ENCODE results near the gene RFC4.

DNA sequence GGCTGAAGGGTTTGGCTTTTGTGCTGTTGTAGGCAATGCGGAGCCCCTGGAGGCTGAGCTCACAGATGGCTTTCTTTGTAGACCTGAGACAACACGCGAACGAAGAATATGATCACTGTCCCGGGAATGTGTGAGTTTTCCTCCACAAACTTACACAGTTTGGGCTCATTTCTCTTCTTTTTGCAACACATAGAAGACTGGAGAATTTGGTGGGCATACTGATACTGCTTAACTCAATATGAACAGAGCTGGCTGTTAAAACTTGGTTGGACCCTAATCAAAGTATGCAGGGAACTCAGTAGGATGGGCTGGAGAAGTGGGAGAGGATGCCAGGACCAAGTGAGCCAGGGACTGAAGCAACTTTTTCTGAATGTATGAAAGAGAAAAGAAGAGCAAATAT, 12.2 kb upstream of the RFC4 start:
- TF ChIP-seq POLR2A (IDR thresholded peaks at IDR 0.05) (no peak), EP300 (IDR thresholded peaks at IDR 0.05) (no peak)
- TF ChIP-seq, protein P1, sequence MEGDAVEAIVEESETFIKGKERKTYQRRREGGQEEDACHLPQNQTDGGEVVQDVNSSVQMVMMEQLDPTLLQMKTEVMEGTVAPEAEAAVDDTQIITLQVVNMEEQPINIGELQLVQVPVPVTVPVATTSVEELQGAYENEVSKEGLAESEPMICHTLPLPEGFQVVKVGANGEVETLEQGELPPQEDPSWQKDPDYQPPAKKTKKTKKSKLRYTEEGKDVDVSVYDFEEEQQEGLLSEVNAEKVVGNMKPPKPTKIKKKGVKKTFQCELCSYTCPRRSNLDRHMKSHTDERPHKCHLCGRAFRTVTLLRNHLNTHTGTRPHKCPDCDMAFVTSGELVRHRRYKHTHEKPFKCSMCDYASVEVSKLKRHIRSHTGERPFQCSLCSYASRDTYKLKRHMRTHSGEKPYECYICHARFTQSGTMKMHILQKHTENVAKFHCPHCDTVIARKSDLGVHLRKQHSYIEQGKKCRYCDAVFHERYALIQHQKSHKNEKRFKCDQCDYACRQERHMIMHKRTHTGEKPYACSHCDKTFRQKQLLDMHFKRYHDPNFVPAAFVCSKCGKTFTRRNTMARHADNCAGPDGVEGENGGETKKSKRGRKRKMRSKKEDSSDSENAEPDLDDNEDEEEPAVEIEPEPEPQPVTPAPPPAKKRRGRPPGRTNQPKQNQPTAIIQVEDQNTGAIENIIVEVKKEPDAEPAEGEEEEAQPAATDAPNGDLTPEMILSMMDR (IDR thresholded peaks at IDR 0.05) = no peak

All from gastroesophageal sphincter (tissue), 3 donors.